ENCODE measurements around the gene SPPL2C.
A peak's percentile ranks its signal among the peaks of the same experiment; 100 is the strongest.

The SPPL2C gene

DNA sequence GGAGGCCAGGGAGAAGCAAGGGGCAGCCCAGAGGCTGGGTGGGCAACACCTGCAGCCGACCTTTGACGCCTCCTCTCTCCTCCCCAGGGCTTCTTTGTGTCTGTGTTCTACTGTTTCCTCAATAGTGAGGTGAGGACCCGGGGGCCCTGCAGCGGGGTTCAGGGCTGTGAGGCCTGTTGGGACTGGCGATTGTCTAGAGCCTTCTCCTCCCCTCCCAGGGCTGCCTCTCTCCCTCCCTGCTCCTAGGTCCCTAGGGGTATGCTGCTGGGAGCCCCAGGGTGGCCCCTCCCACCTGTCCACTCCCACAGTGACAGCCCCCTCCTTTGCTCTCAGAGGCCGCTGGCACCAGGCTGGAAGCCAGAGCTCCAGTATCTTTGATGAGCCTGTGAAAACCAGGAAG is 10.8 kb upstream of the SPPL2C start:
- DNase-seq (ENCODE audit: low spot score), result no peak

- DNase-seq (ENCODE audit: low spot score), result peak; percentile 32
Measured at GRCh38 chr17:45834471-45835396, 9.9 kb upstream of the SPPL2C start.

DNA sequence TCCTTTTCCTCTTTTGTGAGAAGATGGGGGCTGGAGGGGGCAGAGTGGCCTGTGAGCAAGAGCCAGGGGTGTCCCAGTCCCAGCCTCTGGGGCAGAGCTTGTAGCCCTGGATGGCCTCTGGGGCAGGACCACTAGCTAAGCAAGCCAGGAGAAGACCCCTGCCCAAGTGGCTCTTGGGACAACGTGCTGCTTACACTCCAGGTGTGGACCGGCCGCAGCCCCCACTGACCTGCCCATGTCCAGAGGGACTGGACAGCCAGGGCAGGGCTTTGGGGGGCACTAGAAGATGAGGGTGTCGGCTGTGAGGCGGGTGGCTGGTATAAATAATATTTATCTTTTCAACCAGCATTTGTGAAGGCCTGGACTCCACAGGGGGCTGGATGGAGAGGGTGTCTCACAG is 9.2 kb upstream of the SPPL2C start:
- no peak for DNase-seq (ENCODE audit: low spot score)

- DNase-seq (ENCODE audit: low spot score), result no peak
Measured at GRCh38 chr17:45836047-45837044, 8.3 kb upstream of the SPPL2C start.

DNA sequence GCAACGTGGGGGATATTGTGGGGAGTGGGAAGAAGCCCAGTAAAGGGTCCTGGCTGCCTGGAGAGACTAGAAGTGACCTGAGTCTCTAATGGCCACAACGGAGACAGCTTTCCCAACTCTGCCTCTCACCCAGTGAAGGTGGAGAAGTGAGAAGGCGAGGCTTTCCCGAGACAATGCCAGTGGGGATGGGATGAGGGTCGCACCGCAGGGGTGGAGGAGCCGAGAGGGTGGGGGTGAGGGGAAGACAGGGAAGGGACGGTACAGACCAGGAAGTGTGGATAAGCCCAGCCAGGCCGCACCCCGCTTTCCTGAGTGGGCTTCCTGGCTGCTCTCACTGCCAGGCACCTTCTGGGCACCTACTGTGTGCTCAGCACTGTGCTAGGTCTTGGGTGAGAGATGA is 7.5 kb upstream of the SPPL2C start:
- DNase-seq (ENCODE audit: low spot score), result no peak

- no peak for DNase-seq (ENCODE audit: low spot score)
Measured at GRCh38 chr17:45837603-45838002, 7.1 kb upstream of the SPPL2C start.

DNA sequence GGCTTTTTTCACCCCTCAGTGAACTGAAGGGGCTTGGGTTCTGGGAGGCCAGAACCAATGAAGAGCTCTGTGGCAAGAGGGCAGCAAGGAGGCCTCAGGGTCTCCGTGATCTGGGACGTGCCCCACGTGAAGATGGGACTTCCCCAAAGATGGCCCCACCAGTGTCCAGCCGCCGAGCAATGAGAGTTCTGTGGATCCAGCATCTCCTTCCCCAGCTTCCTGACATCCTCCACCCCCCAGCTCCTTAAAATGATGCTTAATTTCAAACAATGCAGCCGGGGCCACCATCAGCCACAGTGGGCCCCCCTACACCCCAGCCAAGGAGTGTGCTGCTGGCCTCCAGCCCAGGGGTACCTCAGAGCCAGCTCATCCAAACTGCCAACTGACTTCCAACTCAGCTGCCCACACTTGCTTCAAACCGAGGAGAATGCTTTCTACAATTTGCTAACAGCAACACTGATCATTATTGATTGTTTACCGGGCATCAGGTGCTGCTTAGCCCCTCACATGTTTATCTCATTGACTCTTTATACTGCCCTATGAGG is 5.9 kb upstream of the SPPL2C start:
- no peak for DNase-seq (ENCODE audit: low spot score)

DNA sequence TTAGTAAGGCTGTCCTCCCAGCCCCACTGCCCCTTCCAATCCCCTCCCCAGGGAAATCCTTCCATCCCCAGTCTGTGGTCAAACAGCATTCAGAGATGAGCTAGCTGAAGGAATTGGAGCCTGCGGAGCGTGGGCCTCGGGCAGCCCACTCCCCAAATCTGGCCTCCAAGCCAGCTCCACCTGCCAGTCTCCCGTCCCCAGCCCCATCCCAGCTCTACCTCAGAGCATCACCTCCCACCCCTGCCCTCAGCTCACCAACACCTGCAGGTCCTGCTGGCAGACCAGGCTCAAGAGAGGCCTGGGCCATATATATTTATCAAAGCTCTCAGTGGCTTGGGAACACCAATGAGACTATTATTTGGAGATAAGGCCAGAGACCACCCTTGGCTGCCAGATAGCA is 5.2 kb upstream of the SPPL2C start:
- DNase-seq (ENCODE audit: low spot score), result no peak

DNA sequence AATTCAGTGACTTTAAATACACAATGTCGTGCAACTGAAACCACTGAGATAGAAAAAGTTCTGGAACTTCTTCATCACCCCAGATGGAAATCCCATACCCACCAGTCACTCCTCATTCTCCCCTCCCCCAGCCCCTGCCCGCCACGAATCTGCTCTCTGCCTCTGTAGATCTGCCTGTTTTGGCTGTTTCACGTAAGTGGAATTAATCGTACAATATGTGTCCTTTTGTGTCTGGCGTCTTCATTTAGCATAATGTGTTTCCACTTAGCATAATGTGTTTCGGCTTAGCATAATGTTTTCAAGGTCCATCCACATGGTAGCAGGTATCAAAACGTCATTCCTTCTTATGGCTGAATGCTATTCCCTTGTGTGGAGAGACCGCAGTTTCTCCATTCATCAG is 3.5 kb upstream of the SPPL2C start:
- no peak for DNase-seq (ENCODE audit: low spot score)

GRCh38 chr17:45841883-45842525 is 2.7 kb upstream of the SPPL2C start:
- no peak for DNase-seq (ENCODE audit: low spot score)

DNA sequence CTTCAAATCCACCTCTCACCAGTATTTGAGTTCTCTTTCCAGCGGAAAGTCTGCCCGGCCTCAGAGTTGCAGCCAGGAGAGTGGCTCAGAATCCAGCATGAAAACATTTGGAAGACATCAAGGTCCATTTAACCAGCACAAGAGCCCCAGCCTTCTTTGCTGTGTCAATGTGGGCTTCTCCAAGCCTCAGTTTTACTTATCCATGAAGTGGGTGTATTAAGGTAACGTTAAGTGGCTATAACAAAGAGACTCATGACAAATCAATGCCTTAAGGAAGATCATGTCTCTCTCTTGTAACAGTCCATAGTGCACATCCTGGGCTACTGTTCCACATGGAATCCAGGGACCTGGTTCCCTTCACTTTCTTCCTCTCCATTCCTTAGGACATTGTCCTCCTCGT is 959 bp upstream of the SPPL2C start:
- no peak for DNase-seq (ENCODE audit: low spot score)

GRCh38 chr17:45845376-45846185 is 900 bp downstream of the SPPL2C start:
- DNase-seq (ENCODE audit: low spot score), result no peak

DNA sequence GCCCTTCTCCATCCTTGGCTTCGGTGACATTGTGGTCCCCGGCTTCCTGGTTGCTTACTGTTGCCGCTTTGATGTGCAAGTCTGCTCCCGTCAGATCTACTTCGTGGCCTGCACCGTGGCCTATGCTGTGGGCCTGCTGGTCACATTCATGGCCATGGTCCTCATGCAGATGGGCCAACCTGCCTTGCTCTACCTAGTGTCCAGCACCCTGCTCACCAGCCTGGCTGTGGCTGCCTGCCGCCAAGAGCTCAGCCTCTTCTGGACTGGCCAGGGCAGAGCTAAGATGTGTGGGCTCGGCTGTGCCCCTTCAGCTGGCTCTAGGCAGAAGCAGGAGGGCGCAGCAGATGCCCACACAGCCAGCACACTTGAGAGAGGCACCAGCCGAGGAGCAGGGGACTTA is 1.5 kb downstream of the SPPL2C start:
- no peak for DNase-seq (ENCODE audit: low spot score)

DNA sequence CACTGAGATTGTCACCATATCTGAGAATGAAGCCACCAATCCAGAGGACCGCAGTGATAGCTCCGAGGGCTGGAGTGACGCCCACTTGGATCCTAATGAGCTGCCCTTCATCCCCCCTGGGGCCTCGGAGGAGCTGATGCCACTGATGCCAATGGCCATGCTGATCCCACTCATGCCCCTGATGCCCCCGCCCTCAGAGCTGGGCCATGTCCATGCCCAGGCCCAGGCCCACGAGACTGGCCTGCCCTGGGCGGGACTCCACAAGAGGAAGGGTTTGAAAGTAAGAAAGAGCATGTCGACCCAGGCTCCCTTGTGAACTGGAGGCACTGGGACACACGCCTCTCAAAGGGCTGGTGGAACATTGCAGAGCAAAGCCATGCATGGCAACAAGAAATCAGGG is 2.0 kb downstream of the SPPL2C start:
- no peak for DNase-seq (ENCODE audit: low spot score)

DNA sequence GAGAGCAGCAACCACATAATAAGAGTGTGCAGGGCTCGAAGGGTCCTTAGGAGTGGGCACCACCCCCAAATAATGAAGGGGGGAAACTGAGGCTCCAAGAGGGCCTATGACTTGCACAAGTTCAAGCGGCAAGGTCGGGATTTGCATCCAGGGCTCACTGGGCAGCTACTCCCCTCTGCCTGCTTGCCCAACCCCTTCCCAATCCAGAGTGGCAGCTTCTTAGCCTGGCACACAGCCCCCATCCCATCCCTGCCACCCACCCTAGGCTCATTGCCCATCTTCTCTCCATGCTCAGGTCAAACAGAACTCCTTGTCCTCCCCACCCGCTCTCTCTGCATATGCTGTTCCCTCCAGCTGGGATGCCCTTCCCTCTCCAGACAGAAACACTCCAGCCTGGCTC is 2.4 kb downstream of the SPPL2C start:
- no peak for DNase-seq (ENCODE audit: low spot score)

GRCh38 chr17:45847747-45848146 is 3.1 kb downstream of the SPPL2C start:
- no peak for DNase-seq (ENCODE audit: low spot score)

GRCh38 chr17:45848405-45848804 is 3.7 kb downstream of the SPPL2C start:
- no peak for DNase-seq (ENCODE audit: low spot score)

DNA sequence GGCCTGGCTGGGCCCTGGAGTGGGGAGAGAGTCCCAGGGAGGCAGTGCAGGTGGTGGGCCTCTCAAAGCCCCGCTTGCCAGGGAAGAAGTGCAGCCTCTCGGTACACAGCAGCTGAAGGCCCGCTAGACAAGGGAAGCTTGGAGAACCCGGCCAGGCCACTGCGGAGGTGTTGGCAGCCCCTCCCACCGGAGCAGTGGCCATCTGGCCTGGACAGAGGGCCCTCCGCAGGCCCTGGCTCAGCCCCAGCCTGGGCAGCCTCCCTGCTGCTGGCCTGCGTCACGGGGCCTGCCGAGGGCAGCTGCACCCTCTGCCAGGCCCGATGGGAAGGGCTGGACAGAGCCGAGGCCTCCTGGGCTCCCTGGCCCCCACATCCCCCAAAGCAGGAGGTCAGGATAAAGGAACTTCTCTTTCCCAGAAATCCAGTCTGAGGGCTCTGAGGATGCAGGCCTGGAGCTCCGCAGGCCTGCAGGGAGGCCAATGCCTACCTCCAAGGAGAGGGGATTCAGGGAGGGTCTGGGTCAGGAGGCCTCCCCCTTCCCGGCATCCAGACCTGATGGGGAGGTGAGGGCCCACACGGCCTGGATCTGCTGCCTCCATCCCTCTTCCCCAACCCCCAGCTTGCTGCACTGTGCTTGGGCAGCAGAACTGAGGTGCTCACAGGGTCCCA is 4.3 kb downstream of the SPPL2C start:
- DNase-seq (ENCODE audit: low spot score), result no peak

DNA sequence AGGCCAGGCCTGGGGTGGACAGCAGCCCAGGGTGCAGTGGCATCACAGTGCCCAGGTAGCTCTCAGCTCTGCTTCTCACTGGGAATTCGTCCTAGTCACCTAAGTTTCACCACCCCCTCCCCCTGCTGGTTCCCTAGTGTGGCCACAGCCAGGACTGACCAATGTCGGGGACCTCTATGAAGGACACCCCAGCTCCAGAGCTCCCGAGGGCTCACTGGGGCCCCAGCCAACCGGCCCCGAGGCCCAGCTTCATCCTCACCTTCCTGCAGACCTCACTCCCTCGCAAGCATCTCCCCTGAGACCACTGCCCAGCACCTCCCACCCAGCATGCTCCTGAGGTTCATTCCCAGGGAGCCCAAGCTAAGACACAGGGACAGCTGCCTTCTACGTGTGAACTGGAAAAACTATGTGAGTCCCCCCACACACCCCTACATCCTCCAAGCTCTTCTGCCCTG is 4.9 kb downstream of the SPPL2C start:
- no peak for DNase-seq (ENCODE audit: low spot score)

GRCh38 chr17:45850011-45850410 is 5.3 kb downstream of the SPPL2C start:
- DNase-seq (ENCODE audit: low spot score), result no peak

- DNase-seq (ENCODE audit: low spot score), result no peak
Measured at GRCh38 chr17:45850468-45850867, 5.8 kb downstream of the SPPL2C start.
